ENCODE results near the gene CYP2A6.
A peak's percentile ranks its signal among the peaks of the same experiment; 100 is the strongest.
"Not testable (repeated sequence)": the region's sequence is repeated elsewhere in the genome, so short reads cannot be mapped to it uniquely, and the experiment has no call there.

The CYP2A6 gene, protein sequence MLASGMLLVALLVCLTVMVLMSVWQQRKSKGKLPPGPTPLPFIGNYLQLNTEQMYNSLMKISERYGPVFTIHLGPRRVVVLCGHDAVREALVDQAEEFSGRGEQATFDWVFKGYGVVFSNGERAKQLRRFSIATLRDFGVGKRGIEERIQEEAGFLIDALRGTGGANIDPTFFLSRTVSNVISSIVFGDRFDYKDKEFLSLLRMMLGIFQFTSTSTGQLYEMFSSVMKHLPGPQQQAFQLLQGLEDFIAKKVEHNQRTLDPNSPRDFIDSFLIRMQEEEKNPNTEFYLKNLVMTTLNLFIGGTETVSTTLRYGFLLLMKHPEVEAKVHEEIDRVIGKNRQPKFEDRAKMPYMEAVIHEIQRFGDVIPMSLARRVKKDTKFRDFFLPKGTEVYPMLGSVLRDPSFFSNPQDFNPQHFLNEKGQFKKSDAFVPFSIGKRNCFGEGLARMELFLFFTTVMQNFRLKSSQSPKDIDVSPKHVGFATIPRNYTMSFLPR
- total RNA-seq, result 0 to 0.09 (median 0) reads per million in 4 experiments

- not testable (repeated sequence) for DNase-seq
These were observed at the start of gene CYP2A6 for GRCh38 chr19:40850277-40850676. CYP2A6 (minus strand) TSS chr19:40850447; CDS start chr19:40850426, 21 bp downstream.

DNA sequence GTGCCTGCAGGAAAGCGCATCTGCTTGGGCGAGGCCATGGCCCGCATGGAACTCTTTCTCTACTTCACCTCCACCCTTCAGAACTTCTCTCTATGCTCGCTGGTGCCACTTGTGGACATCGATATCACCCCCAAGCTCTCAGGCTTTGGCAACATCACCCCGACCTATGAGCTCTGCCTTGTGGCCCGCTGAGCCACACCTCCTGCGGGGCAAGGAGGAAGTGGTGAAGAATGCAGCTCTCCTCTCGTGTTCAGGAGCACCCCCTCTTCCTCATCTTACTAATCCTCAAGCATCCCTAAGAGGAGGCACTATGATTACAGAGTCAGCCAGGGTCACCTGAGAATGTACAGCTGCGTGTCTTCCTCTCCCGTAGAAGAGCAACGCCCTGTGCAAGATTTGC is 49.7 kb upstream of the CYP2A6 start:
- DNase-seq, result not testable (repeated sequence)

- not testable (repeated sequence) for DNase-seq
These were observed 46.9 kb upstream of the CYP2A6 start for GRCh38 chr19:40896843-40897789.

- DNase-seq, result no peak
These were observed 46.2 kb upstream of the CYP2A6 start for GRCh38 chr19:40896418-40896796.

DNA sequence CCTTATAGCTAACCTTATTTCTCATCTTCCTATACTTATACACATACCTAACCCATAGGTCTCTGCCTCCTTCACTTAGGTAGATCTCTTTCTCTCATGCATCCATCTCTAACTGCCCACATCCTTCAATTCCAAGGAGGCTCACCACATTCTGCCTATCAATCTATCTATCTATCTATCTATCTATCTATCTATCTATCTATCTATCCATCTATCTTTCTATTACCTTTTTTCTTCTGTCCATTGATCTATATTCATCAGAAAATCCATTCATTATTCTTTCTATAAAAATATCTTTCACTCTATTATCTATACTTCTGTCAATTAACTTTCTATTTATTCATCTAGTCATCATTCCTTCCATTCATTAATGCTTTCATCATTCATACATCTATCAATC is 42.9 kb upstream of the CYP2A6 start:
- no peak for DNase-seq

DNA sequence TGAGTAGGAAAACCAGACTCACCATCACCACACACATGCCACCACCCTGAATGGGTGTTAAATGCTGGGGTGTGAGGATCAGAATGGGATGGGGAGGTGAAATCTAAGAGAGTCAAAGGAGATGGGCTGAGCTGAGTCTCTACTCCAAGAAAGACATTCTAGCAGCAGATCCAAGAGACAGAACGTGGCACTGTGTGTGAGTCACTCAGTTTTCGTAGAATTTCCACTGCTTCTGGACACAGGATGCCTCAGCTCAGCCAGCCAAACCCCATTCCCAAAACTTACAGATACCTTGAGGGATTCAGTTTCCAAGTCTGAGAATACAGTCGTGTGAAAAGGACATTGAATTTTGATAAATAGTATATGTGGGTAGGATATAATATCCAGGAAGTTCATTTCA is 39.1 kb upstream of the CYP2A6 start:
- DNase-seq, result no peak

GRCh38 chr19:40888191-40888590 is 37.9 kb upstream of the CYP2A6 start:
- no peak for DNase-seq

DNA sequence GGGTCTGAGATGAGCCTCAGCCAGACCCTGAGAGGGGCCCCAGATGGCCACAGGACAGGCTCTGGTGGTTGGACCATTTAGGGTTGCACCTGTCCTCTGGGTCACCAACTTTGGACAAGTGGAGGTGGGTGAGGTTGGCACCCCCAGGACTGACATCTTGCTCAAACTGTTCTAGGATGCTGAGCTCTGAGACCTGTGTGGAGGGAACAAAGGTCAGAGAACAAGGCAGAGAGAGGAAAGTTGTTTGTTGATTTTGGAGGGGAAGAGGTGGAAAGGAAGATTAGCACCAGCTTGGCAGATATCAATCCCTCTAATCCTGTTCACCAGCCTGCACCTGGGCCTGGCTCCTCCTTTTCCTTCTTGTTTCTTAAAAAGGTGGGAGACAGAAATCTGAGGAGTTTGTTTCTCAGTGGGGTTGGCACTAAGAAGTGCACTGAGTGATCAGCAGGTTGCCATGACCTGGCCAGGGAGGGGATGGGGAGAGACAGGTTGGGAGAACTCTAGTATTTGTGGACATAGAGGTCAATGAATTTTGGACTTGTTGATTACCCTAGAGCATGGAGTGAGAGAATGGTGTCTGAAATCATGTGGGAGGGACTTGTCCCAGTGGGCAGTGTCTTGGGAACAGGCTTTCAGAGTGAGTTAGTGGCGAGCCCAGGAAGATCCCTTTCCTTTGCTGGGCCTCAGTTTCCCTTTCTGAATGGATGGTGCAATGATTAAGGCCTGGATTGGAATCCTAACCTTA is 34.1 kb upstream of the CYP2A6 start:
- DNase-seq, result not testable (repeated sequence)

DNA sequence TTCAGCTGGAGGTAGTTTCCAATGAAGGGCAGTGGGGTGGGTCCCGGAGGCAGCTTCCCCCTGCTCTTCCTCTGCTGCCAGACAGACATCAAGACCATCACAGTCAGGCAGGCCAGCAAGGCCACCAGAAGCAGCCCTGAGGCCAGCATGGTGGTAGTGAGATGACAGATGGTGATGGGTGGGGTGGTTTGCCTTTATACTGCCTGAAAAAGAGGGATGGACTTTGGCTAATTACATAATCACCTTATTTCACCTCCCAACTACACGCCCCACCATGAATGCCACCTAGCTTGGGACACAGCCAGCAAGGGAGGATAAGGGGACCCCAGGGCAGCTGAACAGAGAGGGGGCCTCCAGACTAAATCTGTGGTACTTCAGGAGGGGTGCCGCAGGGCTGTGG is 31.8 kb upstream of the CYP2A6 start, which contains the start of gene CYP2A7:
Gene CYP2A7 (minus strand): TSS at position 170 of the 400 bp plus-strand sequence. CDS start 21 bp downstream, at position 149.
- not testable (repeated sequence) for DNase-seq

DNA sequence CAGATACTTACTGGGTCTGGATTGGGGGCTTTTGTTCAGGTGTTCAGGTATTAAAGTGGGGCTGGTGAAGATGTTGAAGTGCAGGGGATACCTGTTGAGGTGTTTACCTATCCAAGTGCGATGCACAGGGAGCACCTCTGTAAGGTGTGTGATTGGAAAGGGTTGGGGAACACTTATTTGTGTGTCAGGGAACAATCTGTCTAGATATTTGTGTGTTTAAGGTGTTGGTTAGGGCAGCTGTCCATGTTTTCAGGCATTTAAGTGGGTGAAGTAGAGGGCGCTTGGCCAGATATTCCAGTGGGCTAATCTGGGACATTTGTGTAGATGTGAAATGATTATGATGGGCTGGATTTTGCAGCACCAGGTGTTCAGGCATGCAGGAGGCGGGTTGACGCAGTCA is 29.1 kb upstream of the CYP2A6 start:
- DNase-seq, result not testable (repeated sequence)

DNA sequence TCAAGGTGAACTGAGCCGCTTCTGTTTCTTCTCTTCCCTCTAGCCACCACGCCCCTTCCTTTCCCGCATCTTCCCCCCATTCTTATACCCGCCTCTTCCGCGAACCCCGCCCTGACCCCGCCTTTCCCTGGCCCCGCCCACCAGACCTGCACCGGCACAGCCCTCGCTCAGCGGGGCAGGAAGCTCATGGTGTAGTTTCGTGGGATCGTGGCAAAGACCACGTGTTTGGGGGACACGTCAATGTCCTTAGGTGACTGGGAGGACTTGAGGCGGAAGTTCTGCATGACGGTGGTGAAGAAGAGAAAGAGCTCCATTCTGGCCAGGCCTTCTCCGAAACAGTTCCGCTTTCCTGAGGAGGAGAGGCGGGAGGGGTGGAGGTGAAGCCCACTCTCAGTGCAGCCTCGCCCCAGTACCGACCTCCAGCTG is 25.3 kb upstream of the CYP2A6 start:
- DNase-seq, result peak; percentile 87

- DNase-seq, result not testable (repeated sequence)
These were observed 24.6 kb upstream of the CYP2A6 start for GRCh38 chr19:40874874-40875273.

DNA sequence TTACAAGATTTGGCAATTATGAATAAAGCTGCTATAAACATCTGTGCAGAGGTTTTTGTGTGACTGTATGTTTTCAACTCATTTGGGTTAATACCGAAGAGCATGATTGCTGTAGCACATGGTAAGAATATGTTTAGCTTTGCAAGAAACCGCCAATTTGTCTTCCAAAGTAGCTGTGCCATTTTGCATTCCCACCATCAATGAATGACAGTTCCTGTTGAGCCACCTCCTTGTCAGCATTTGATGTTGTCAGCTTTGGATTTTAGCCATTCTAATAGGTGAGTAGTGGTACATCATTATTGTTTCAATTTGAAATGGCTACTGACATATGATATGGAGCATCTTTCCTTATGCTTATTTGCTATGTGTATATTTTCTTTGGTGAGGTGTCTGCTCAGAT is 23.6 kb upstream of the CYP2A6 start:
- not testable (repeated sequence) for DNase-seq

DNA sequence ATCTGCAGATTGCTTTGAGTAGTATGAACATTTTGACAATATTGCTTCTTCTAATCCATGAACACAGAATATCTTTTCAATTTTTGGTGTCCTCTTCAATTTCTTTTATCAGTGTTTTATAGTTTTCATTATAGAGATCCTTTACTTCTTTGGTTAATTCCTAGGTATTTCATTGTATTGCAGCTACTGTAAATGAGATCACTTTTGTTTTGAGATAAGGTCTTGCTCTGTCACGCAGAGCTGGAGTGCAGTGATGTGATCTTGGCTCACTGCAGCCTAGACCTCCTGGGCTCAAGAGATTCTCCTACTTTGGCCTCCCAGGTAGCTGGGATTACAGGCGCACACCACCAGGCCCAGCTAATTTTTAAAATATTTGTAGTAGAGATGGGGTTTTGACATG is 22.0 kb upstream of the CYP2A6 start:
- DNase-seq, result no peak

DNA sequence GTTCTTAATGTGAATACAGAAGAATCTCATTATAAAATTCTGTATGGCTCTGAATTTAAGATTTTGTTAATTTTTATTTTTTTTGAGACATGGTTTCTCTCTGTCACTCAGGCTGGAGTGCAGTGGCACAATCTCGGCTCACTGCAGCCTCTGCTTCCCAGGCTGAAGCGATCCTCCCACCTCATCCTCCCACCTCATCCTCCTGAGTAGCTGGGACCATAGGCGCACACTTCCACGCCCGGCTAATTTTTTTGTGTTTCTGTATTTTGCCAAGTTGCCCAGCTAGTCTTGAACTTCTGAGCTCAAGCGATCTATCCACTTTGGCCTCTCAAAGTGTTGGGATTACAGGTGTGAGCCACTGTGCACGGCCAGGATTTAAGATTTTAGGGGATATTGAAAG is 17.5 kb upstream of the CYP2A6 start:
- no peak for DNase-seq

GRCh38 chr19:40864739-40865496 is 14.7 kb upstream of the CYP2A6 start:
- not testable (repeated sequence) for DNase-seq

DNA sequence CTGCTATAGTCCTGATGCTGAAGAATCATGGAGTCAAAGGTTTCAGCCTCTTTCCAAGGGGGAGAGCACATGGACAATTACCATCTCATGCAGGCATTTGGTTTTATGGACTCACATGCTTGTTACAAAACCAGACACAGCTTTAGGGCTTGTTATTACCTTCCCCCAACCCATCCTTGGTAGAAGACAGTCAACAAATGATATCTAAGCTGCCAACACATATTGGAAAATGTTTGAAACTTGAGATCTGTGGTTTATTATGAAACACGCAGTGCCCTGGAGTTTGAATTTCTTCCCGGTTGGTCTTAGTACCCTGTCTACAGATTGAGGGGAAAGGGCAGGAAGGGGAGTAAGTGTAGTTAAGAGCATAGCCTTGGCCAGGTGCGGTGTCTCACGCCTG is 12.5 kb upstream of the CYP2A6 start:
- no peak for DNase-seq

- no peak for DNase-seq
These were observed 12.1 kb upstream of the CYP2A6 start for GRCh38 chr19:40862333-40862732.

DNA sequence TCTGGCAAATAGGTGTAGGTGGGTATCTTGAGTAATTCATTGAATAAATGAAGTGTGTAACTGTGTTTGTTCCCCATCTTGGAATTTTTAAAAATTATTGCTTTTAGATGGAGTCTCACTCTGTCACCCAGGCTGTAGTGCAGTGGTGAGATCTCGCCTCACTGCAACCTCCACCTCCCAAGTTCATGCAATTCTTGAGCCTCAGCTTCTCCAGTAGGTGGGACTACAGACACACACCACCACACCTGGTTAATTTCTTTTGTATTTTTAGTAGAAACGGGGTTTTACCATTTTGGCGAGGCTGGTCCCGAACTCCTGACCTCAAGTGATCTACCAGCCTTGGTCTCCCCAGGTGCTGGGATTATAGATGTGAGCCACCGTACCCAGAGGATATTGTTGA is 7.9 kb upstream of the CYP2A6 start:
- no peak for DNase-seq

DNA sequence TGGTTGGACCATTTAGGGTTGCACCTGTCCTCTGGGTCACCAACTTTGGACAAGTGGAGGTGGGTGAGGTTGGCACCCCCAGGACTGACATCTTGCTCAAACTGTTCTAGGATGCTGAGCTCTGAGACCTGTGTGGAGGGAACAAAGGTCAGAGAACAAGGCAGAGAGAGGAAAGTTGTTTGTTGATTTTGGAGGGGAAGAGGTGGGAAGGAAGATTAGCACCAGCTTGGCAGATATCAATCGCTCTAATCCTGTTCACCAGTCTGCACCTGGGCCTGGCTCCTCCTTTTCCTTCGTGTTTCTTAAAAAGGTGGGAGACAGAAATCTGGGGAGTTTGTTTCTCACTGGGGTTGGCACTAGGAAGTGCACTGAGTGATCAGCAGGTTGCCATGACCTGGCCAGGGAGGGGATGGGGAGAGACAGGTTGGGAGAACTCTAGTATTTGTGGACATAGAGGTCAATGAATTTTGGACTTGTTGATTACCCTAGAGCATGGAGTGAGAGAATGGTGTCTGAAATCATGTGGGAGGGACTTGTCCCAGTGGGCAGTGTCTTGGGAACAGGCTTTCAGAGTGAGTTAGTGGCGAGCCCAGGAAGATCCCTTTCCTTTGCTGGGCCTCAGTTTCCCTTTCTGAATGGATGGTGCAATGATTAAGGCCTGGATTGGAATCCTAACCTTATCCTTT is 2.4 kb upstream of the CYP2A6 start:
- DNase-seq, result not testable (repeated sequence)

DNA sequence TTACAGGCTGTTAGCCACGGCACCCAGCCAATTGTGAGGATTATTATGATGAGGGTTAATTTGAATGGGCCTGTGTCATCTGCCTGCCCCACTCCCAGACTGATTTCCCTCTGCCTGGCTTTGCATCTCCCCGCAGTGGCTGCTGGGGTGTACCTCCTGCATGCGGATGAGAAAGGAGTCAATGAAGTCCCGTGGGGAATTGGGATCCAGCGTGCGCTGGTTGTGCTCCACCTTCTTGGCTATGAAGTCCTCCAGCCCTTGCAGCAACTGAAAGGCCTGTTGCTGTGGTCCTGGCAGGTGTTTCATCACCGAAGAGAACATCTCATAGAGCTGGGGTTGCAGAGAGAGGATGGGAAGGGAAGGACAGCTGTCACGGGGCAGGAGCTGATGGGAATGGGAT is 3.5 kb downstream of the CYP2A6 start:
- not testable (repeated sequence) for DNase-seq
